Esophagus squamous epithelium (tissue), 5 donors: Measurements from ENCODE around the gene EIF4E. TPM values are rescaled to one million over a fixed set of nuclear protein-coding genes. Genes with fewer than 3 reads are reported as not detected.
A peak's percentile ranks its signal among the peaks of the same experiment; 100 is the strongest.

ENCODE experiments used
- DNase-seq: peaks from one replicate; lab custom pipeline; 2025; lab: John Stamatoyannopoulos, UW
- H3K27ac ChIP-seq, 4 donors: fragments of 200-600 bp; sonication (generic); one replicate each; pipeline ENCODE4 v1.5.1; 2016 to 2019; ENCODE audit warnings: mild to moderate bottlenecking in 1 of 4
- H3K27me3 ChIP-seq, 4 donors: fragments of 200-600 bp; sonication (generic); 1 replicate in 3 of 4; 2 replicates in 1 of 4; pipeline versions ENCODE4 v1.5.1 to v1.6.0; 2017 to 2021; ENCODE audit warnings: antibody characterized with exemption in 1 of 4
- H3K36me3 ChIP-seq, 3 donors: fragments of 200-600 bp; sonication (generic); one replicate each; pipeline ENCODE4 v1.5.1; 2016 to 2019
- H3K4me1 ChIP-seq, 3 donors: fragments of 200-600 bp; sonication (generic); one replicate each; pipeline ENCODE4 v1.5.1; 2017 to 2019
- H3K4me3 ChIP-seq, 4 donors: fragments of 200-600 bp; sonication (generic); 1 replicate in 3 of 4; 2 replicates in 1 of 4; pipeline ENCODE4 v1.5.1; 2016 to 2019; ENCODE audit warnings: mild to moderate bottlenecking in 2 of 4, moderate library complexity in 1 of 4
- H3K9me3 ChIP-seq, 3 donors: fragments of 200-600 bp; sonication (generic); one replicate each; pipeline ENCODE4 v1.5.1; 2016 to 2019
- POLR2A ChIP-seq, 4 donors: fragments of 450-650 bp; IDR thresholded peaks; one replicate each; pipeline ENCODE4 v1.6.1; 2017; ENCODE audit warnings: antibody characterized with exemption in 4 of 4, mild to moderate bottlenecking in 4 of 4, moderate library complexity in 3 of 4
- WGBS, 2 donors: methylation state at CpG; one replicate each; pipeline ENCODE4 v1.1.5; 2018; 5-methylcytosine and 5-hydroxymethylcytosine counted together
- intact Hi-C: fragments of 100-400 bp; cut with DNase I; formaldehyde crosslinking; loops from one replicate; pipeline ENCODE4 v1.15.0; 2022
- total RNA-seq, 4 donors: library from RNA; depleted of rRNA; stranded (reverse); fragments of >200 nt; gene quantifications; one replicate each; pipeline ENCODE4 v1.1.0, GENCODE V29; 2016
- TF ChIP-seq, protein P1 (sequence below), 6 experiments: fragments of 450-650 bp in 4 of 6; fragments of 200-600 bp in 2 of 6; sonication (generic) in 2 of 6; IDR thresholded peaks; one replicate each; pipeline ENCODE4 v1.5.1; 2016 to 2019; ENCODE audit warnings: antibody characterized with exemption in 6 of 6, mild to moderate bottlenecking in 4 of 6, moderate library complexity in 4 of 6
- donor health status: DM: yes; HTN: yes; CAD: no.

Gene EIF4E
- total RNA-seq, 4 donors from 2014 or later = 86.1 to 149 (median 125) TPM

DNA sequence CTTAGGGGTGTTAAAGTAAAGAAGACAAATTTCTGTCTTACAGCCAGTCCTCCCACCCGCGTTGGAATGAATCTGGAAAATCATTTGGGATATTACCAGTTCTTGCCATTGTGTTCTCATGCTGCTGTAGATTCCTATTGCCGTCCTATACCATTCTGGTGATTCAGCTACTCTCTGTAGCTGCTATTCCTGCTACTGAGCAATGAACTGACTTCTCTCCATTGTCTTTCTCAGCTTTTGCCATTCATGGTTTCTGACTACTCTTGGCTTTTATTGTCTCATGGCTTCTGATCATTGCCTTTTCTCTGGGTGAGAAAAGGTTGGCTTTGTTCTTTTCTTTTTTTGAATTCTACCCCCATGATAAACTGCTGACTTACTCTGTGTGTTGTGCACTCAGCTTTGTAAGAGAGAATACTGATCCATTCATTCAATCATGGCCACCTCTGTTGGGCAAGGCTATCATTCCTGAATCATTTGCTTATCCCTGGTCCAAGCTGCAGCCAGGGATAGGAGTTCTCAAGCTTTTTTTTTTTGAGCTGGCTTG lies 38.9 kb upstream of the EIF4E start:
- Histone ChIP-seq H3K4me3 (no peak overlapping the region), H3K9me3 (no peaks in the 10 kb centered on the region), H3K36me3 (no peaks in the 10 kb centered on the region), H3K4me1 (peaks cover 0 to 20% (median 0%) of the 10 kb centered on the region in 3 donors), H3K27ac (no peak overlapping the region), H3K27me3 (no peaks in the 10 kb centered on the region)
- DNase-seq = no peak
- TF ChIP-seq, protein P1, sequence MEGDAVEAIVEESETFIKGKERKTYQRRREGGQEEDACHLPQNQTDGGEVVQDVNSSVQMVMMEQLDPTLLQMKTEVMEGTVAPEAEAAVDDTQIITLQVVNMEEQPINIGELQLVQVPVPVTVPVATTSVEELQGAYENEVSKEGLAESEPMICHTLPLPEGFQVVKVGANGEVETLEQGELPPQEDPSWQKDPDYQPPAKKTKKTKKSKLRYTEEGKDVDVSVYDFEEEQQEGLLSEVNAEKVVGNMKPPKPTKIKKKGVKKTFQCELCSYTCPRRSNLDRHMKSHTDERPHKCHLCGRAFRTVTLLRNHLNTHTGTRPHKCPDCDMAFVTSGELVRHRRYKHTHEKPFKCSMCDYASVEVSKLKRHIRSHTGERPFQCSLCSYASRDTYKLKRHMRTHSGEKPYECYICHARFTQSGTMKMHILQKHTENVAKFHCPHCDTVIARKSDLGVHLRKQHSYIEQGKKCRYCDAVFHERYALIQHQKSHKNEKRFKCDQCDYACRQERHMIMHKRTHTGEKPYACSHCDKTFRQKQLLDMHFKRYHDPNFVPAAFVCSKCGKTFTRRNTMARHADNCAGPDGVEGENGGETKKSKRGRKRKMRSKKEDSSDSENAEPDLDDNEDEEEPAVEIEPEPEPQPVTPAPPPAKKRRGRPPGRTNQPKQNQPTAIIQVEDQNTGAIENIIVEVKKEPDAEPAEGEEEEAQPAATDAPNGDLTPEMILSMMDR (IDR thresholded peaks at IDR 0.05) = no peak
- TF ChIP-seq POLR2A (IDR thresholded peaks at IDR 0.05) = no peak
- WGBS, 2 donors = 94 to 97% methylated on average over 3 of the region's 3 CpGs
- intact Hi-C loops = no loop called here

DNA sequence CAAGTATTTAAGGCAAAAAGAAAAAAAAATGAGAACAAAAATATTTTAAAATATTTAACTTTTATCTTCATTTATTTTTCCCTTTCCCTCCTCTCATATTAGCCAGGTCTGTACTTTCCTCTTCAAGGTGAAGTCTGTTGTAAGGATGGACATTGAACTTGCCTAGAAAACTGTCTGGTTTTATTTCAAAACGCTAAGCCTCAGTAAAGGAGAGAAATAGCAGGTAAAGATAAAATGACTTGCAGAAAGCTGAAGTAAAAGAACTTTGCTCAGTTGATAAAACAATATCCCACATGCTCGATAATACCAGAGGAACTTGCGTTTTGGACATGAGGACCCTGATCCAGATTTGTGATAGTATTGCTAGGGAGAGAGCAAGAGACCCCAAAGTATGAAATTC lies 38.0 kb upstream of the EIF4E start:
- H3K27me3 ChIP-seq = no peaks in the 10 kb centered on the region
- no peak for DNase-seq
- WGBS, 2 donors = 83 to 94% methylated on average over 3 of the region's 3 CpGs
- no peaks in the 10 kb centered on the region for H3K9me3 ChIP-seq
- intact Hi-C loops = no loop called here
- peaks cover 0 to 20% (median 0%) of the 10 kb centered on the region in 3 donors for H3K4me1 ChIP-seq
- TF ChIP-seq, protein P1 (IDR thresholded peaks at IDR 0.05) = no peak
- no peak for TF ChIP-seq POLR2A (IDR thresholded peaks at IDR 0.05)
- no peak overlapping the region for H3K4me3 ChIP-seq
- no peak overlapping the region for H3K27ac ChIP-seq
- H3K36me3 ChIP-seq = no peaks in the 10 kb centered on the region

DNA sequence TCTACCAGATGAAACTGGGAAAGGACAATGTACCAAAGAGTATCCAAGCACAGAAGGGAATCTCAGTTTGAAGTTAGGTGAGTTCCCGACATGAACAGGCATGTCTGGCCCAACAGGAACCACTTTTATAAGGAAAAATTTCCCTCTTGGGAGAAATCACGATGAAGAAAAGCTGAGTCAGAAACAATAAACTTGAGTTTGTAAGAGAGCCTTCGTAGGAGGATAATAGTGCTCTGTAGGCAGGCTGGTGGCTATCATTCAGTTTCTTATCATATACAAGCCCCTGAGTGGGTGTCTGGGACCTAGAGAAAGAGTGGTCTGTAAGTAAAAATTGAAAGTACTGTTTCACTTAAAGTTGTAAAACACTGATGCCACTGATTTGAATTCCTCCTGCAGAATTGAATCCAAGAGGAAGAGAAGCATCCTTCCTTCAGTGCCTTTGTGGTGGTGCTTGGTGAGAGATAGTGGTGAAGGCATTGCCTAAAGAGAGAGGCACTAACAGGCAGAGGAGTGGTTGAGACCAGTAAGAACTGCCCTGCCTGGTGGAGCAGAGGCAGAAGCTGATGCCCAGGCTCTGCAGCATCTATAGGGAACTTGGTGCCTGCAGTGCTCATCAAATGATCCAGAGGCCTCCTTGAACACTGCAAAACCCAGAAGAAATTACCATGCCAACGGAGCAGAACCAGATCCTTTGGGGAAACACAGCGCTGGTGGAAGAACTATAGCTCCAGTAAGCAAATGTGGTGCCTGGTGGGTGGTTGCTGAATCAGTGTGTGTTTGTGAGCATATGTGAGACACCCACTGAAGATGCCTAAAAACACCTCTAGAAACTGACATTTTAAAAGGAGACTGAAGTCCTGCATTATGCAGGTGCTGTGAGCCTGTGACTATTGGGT lies 34.9 kb upstream of the EIF4E start:
- peaks cover 0 to 12% (median 0%) of the 10 kb centered on the region in 3 donors for H3K4me1 ChIP-seq
- intact Hi-C loops = no loop called here
- no peaks in the 10 kb centered on the region for H3K27me3 ChIP-seq
- peak overlapping the region; percentile 21 to 62 (median 33) for H3K27ac ChIP-seq
- no peak for DNase-seq
- H3K9me3 ChIP-seq = no peaks in the 10 kb centered on the region
- TF ChIP-seq, protein P1 (IDR thresholded peaks at IDR 0.05) = no peak
- H3K36me3 ChIP-seq = no peaks in the 10 kb centered on the region
- 58 to 69% methylated on average over 5 of the region's 5 CpGs for WGBS, 2 donors
- H3K4me3 ChIP-seq = no peak overlapping the region

DNA sequence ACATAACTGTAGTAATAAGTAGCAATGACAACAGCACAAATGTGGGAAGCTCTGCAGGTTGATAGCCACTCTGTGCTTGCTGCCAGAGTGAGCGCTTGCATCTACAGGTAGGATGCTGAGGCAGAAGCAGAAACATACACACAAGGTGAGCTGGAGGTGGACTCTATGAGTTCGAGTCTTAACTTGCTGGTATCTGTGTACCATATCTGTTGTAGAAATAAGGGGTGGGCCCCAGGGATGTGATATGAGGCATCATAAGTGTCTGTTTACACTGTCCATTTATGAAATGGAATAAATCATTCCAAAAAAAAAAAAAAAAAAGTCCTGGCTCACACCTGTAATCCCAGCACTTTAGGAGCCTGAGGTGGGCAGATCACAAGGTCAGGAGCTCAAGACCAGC lies 32.8 kb upstream of the EIF4E start:
- DNase-seq = no peak
- Histone ChIP-seq H3K4me3 (no peak overlapping the region), H3K27me3 (no peaks in the 10 kb centered on the region), H3K36me3 (no peaks in the 10 kb centered on the region), H3K4me1 (peaks cover 0 to 12% (median 0%) of the 10 kb centered on the region in 3 donors), H3K27ac (no peak overlapping the region), H3K9me3 (no peaks in the 10 kb centered on the region)
- WGBS, 2 donors = 88% methylated on average over 2 of the region's 2 CpGs
- TF ChIP-seq, protein P1 (IDR thresholded peaks at IDR 0.05) = no peak
- no peak for TF ChIP-seq POLR2A (IDR thresholded peaks at IDR 0.05)
- intact Hi-C loops = no loop called here

DNA sequence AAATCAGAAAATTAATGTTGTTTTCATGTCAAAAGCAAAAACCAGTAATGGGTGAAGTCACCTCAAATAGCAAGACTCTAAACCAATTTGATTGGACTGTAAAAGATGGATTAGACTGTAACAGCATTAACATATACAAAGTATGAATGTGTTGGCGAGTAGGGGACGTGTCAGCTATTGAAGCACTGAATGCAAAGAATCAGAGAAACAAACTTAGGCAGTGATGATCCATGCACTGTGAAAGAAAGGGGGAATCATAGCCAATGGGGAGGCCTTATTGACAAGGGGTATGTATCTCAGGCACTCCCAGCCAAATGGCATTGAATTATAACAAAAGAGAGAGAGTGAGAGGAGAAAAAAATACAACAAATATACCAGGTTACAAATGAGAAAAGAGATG lies 30.5 kb upstream of the EIF4E start:
- 76 to 84% methylated on average over 2 of the region's 2 CpGs for WGBS, 2 donors
- H3K36me3 ChIP-seq = no peaks in the 10 kb centered on the region

More for the DNA sequence above, 30.5 kb upstream of the EIF4E start:
- no peak overlapping the region for H3K27ac ChIP-seq
- intact Hi-C loops = no loop called here
- H3K4me3 ChIP-seq = no peak overlapping the region
- no peak for DNase-seq
- no peaks in the 10 kb centered on the region for H3K9me3 ChIP-seq
- peaks cover 0 to 12% (median 0%) of the 10 kb centered on the region in 3 donors for H3K4me1 ChIP-seq
- no peak for TF ChIP-seq POLR2A (IDR thresholded peaks at IDR 0.05)
- TF ChIP-seq, protein P1 (IDR thresholded peaks at IDR 0.05) = no peak
- peaks cover 0 to 6% (median 0%) of the 10 kb centered on the region in 4 donors for H3K27me3 ChIP-seq
